ENCODE measurements around the gene OGFR. TPM values are rescaled to one million over a fixed set of nuclear protein-coding genes. Genes with fewer than 3 reads are reported as not detected.

Gene OGFR
- total RNA-seq, 2 experiments from 2014 or later, result 23.7 to 24.6 TPM

DNA sequence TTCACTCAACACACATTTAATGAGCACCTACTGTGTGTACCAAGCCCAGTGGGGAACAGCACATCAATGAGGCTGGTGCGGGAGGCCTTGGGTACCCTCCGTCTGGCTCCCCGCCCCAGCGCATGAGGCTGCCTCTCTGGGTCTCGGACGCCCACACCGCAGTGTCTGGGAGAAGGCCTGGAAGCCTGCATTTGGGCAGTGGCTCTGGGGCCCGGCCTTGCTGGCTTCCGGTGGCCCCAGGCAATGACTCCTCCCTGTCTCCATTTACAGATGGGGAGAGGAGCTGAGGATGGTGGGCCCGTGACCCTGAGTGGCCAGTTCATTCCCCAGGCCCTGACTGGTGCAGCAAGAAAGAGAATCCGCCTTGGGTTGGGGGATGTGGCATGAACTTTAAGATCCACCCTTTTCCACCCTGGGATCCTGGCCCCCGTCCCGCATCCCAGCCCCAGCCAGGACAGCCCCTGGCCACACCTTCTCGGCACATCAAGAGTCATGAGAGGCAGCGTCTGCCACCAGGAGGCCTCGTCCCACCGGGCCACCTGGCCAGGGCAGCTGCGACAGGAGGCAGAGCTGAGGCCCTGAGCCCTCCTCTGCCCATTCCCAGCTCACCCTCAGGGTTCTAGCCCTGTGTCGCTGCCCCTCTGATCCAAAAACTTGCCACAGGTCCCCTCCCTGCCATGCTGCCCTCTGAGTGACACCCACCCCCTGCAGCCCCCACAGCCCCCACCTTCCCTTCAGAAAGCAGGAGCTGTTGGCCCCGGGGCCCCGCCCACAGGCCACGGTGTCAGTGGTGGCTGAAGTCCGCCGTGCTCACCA, 25.8 kb upstream of the OGFR start:
- H3K36me3 Mint-ChIP-seq (ENCODE audit: low read depth), result no peaks in the 10 kb centered on the region
- CTCF ChIA-PET, result interaction anchor here (1.5 kb wide), 1 partner anchor 13 kb away, joined by 4 read pairs; no protein-coding TSS in a partner anchor
- peaks cover 41% of the 10 kb centered on the region for H3K4me1 Mint-ChIP-seq (ENCODE audit: low read depth)
- no peaks in the 10 kb centered on the region for H3K9me3 Mint-ChIP-seq
- H3K27ac Mint-ChIP-seq, result peak overlapping the region; percentile 50
- DNase-seq, result no peak
- no peak overlapping the region for H3K4me3 Mint-ChIP-seq
- intact Hi-C loops (cut with micrococcal nuclease), result loop anchor here (5.0 kb wide), 2 partner anchors 137 to 542 kb away; partner anchors contain the start of genes OSBPL2 and SLCO4A1
- no peaks in the 10 kb centered on the region for H3K27me3 Mint-ChIP-seq (ENCODE audit: low read depth)

DNA sequence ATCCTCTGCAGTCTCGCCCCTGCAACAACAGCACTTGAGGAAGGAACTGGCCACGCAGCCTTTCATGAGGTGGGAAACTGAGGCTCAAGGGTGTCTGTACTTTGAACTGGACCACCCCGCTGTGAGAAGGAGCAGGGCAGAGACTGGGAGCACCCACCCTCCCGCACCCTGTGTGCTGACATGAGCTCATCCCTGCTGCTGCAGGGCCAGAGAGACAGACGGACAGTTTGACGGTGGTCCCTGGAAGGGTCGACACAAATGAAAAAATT, 25.3 kb upstream of the OGFR start:
- CTCF ChIA-PET, result interaction anchor here (1.5 kb wide), 1 partner anchor 13 kb away, joined by 4 read pairs; no protein-coding TSS in a partner anchor
- no peaks in the 10 kb centered on the region for H3K9me3 Mint-ChIP-seq
- H3K4me1 Mint-ChIP-seq (ENCODE audit: low read depth), result peaks cover 37% of the 10 kb centered on the region
- DNase-seq, result no peak
- no peak overlapping the region for H3K27ac Mint-ChIP-seq
- no peaks in the 10 kb centered on the region for H3K27me3 Mint-ChIP-seq (ENCODE audit: low read depth)
- no peak overlapping the region for H3K4me3 Mint-ChIP-seq
- H3K36me3 Mint-ChIP-seq (ENCODE audit: low read depth), result no peaks in the 10 kb centered on the region
- intact Hi-C loops (cut with micrococcal nuclease), result loop anchor here (5.0 kb wide), 2 partner anchors 137 to 542 kb away; partner anchors contain the start of genes OSBPL2 and SLCO4A1

DNA sequence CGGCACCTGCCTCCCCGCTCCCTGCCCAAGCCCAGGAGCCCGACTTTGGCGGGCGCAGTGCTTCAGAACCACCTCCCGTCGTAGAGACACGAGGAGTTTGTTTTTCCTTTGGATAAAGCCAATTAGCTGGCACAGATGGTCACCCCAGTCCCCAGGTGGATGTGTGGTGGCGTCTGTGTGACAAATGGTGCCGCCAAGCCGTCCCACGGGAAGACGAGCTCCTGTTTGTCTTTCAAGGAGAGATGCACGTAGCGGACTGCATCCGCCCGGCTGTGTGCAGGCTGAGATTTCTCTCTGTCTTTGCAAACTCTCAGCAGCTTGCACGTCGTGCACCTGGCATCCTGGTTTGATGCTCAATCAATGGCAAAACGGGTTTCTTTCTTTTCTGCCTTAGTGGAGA, 24.4 kb upstream of the OGFR start:
- Mint-ChIP-seq H3K27ac (no peak overlapping the region), H3K27me3 (ENCODE audit: low read depth) (no peaks in the 10 kb centered on the region), H3K9me3 (no peaks in the 10 kb centered on the region), H3K36me3 (ENCODE audit: low read depth) (no peaks in the 10 kb centered on the region), H3K4me3 (no peak overlapping the region), H3K4me1 (ENCODE audit: low read depth) (peaks cover 28% of the 10 kb centered on the region)
- CTCF ChIA-PET, result interaction anchor here (1.5 kb wide), 1 partner anchor 12 kb away, joined by 4 read pairs; no protein-coding TSS in a partner anchor
- DNase-seq, result no peak
- intact Hi-C loops (cut with micrococcal nuclease), result no loop called here

DNA sequence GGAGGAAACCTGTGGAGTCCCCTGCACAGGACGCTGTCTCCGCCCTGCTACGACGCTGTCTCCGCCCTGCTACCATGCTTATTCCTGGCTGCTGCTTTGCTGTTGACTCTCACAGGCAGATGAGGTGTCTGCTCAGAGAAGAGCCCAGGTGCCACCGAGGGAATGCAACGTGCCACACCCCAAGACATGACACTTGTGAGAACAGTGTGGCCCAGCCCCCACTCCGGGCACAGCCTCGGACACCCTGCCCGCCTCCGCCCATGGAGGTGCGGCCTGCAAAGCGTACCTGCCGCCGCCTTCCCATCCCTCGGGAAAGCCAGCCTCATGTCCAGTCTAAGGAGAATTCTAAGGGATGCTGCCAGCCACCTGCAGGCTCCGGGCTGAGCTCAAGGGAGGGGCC, 23.9 kb upstream of the OGFR start:
- H3K4me1 Mint-ChIP-seq (ENCODE audit: low read depth), result peaks cover 23% of the 10 kb centered on the region
- no peaks in the 10 kb centered on the region for H3K27me3 Mint-ChIP-seq (ENCODE audit: low read depth)
- H3K9me3 Mint-ChIP-seq, result no peaks in the 10 kb centered on the region
- no peaks in the 10 kb centered on the region for H3K36me3 Mint-ChIP-seq (ENCODE audit: low read depth)
- no peak overlapping the region for H3K4me3 Mint-ChIP-seq
- CTCF ChIA-PET, result interaction anchor here (1.8 kb wide), 1 partner anchor 11 kb away, joined by 4 read pairs; no protein-coding TSS in a partner anchor
- intact Hi-C loops (cut with micrococcal nuclease), result no loop called here
- no peak for DNase-seq
- no peak overlapping the region for H3K27ac Mint-ChIP-seq

DNA sequence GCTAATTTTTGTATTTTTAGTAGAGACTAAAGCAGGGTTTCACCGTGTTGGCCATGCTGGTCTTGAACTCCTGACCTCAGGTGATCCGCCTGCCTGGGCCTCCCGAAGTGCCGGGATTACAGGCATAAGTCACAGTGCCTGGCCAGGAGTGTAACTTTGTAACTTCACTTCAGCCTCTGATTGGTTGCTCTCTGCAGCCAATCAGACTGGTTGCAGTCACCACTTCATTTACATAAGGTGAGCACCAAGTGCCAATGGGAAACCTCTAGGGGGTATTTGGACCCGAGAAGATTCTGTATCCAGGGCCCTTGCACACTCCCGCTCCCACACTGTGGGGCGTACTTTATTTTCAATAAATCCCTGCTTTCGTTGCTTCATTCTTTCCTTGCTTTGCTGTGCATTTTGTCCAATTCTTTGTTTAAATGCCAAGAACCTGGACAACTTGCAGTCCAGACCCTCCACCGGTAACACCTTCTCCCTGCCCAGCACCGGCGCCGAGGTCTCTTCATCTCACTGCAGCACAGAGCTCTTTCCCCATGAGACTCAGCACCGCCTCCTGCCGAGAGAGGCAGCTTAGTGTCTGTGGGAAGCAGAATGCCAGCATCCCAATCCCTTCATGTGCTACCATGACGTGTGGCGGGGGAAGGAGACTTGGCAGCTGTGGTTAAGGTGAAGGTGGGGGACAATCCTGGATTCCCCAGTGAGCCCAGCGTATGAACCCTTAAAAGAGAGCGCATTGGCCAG, 22.3 kb upstream of the OGFR start:
- no peak for DNase-seq
- CTCF ChIA-PET, result interaction anchor here (0.5 to 1.8 kb wide), 3 partner anchors 9 to 85 kb away, joined by 3 to 4 read pairs (median 4); no protein-coding TSS in a partner anchor
- H3K9me3 Mint-ChIP-seq, result no peaks in the 10 kb centered on the region
- no peak overlapping the region for H3K4me3 Mint-ChIP-seq
- H3K27ac Mint-ChIP-seq, result no peak overlapping the region
- H3K4me1 Mint-ChIP-seq (ENCODE audit: low read depth), result peaks cover 9% of the 10 kb centered on the region
- intact Hi-C loops (cut with micrococcal nuclease), result no loop called here
- H3K36me3 Mint-ChIP-seq (ENCODE audit: low read depth), result no peaks in the 10 kb centered on the region
- no peaks in the 10 kb centered on the region for H3K27me3 Mint-ChIP-seq (ENCODE audit: low read depth)

DNA sequence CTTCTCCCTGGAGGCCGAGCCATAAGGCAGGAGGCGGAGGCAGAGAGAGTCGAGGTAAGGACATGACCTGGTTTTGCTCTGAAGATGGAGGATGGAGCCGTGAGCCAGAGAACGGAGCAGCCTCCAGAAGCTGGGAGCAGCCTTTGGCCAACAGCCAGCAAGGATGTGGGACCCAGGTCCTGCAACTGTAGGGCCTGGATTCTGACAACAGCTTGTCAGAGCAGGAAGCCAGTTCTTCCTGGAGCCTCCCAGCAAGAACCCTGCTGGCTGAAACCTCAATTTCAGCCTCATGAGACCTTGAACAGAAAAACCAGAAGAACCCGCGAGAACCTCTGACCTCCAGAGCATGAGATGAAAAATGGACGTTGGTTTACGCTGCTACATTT, 21.7 kb upstream of the OGFR start:
- Mint-ChIP-seq H3K4me3 (no peak overlapping the region), H3K9me3 (no peaks in the 10 kb centered on the region), H3K27me3 (ENCODE audit: low read depth) (no peaks in the 10 kb centered on the region), H3K27ac (no peak overlapping the region), H3K4me1 (ENCODE audit: low read depth) (peaks cover 7% of the 10 kb centered on the region), H3K36me3 (ENCODE audit: low read depth) (no peaks in the 10 kb centered on the region)
- CTCF ChIA-PET, result no interaction called here
- intact Hi-C loops (cut with micrococcal nuclease), result no loop called here
- no peak for DNase-seq

DNA sequence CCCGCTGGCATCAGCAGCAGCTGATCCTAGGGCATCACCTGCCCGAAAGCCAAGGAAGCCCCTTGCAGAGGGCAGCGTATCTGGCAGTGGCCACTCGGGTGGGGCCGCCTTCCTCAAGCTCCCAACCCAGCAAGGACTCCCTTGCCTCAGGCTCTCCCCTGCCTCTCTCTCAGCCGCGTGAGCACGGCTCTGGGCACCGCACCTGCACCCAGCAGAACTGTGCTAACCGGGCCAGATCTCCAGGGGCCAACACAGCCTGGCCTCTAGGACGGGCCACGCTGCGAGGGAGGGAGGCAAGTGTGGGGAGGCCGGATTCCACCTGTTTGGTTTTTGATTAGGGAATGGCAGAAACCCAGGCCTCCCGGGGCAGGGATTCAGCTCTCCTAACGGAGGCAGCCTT, 20.1 kb upstream of the OGFR start:
- H3K9me3 Mint-ChIP-seq, result no peaks in the 10 kb centered on the region
- peaks cover 6% of the 10 kb centered on the region for H3K4me1 Mint-ChIP-seq (ENCODE audit: low read depth)
- H3K27ac Mint-ChIP-seq, result no peak overlapping the region
- H3K36me3 Mint-ChIP-seq (ENCODE audit: low read depth), result no peaks in the 10 kb centered on the region
- no peak overlapping the region for H3K4me3 Mint-ChIP-seq
- H3K27me3 Mint-ChIP-seq (ENCODE audit: low read depth), result no peaks in the 10 kb centered on the region
- DNase-seq, result no peak
- intact Hi-C loops (cut with micrococcal nuclease), result no loop called here
- CTCF ChIA-PET, result interaction anchor here (1.1 kb wide), 1 partner anchor 10 kb away, joined by 3 read pairs; no protein-coding TSS in a partner anchor

DNA sequence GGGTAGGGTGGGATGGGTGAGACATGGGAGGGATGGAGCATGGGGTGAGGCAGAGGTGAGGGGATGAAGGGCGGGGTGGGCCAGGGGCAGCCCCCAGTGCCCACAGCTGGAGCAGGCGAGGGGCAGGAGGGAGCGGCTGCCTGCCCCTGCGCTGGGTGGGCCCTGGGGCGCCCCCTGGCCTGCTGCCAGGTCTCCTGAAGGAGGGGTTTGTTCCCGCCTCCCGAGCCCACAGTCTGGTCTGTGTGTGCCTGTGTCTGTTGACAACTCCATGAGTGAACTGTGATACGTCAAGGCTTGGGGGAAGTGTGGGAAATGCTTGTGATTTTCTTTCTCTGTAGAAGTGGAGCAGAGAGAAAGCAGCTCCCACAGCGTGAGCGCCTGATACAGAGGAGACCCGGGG, 19.2 kb upstream of the OGFR start:
- DNase-seq, result no peak
- CTCF ChIA-PET, result interaction anchor here (1.1 kb wide), 1 partner anchor 9 kb away, joined by 3 read pairs; no protein-coding TSS in a partner anchor
- Mint-ChIP-seq H3K36me3 (ENCODE audit: low read depth) (no peaks in the 10 kb centered on the region), H3K27ac (no peak overlapping the region), H3K4me1 (ENCODE audit: low read depth) (peaks cover 6% of the 10 kb centered on the region), H3K4me3 (no peak overlapping the region), H3K27me3 (ENCODE audit: low read depth) (no peaks in the 10 kb centered on the region), H3K9me3 (no peaks in the 10 kb centered on the region)
- intact Hi-C loops (cut with micrococcal nuclease), result no loop called here

DNA sequence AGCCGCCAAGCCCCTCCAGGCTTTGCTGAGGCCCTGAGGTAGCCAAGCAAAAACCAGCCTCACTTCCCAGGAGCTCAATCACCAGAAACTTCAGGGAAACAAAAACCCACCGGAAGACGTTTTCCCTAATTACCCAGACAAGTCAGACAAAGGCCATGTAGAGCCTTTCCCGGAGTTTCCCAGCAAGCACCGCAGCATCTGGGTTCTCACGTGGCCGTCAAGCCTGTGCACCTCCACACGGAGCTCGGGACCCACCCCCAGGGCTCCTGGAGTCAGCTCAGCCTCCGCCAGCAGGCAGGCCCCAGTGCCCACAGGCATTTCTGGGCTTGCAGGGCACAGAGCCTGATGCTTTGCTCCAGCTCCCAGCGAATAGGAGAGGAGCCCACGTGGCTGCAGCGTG, 18.5 kb upstream of the OGFR start:
- no peaks in the 10 kb centered on the region for H3K27me3 Mint-ChIP-seq (ENCODE audit: low read depth)
- DNase-seq, result no peak
- CTCF ChIA-PET, result no interaction called here
- H3K4me3 Mint-ChIP-seq, result no peak overlapping the region
- intact Hi-C loops (cut with micrococcal nuclease), result no loop called here
- no peak overlapping the region for H3K27ac Mint-ChIP-seq
- H3K36me3 Mint-ChIP-seq (ENCODE audit: low read depth), result no peaks in the 10 kb centered on the region
- H3K4me1 Mint-ChIP-seq (ENCODE audit: low read depth), result peaks cover 7% of the 10 kb centered on the region
- H3K9me3 Mint-ChIP-seq, result no peaks in the 10 kb centered on the region

DNA sequence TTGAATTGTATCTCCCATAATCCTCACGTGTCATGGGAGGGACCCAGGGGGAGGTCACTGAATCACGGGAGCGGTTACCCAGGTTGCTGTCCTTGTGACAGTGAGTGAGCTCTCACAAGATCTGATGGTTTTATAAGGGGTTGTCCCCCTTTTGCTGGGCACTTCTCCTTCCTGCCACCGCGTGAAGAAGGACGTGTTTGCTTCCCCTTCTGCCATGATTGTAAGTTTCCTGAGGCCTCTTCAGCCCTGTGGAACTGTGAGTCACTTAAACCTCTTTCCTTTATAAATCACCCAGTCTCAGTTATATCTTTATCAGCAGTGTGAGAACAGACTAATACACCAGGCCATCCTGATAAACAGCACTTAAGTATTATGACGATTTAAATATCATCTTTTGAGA, 17.3 kb upstream of the OGFR start:
- H3K27me3 Mint-ChIP-seq (ENCODE audit: low read depth), result no peaks in the 10 kb centered on the region
- peaks cover 12% of the 10 kb centered on the region for H3K4me1 Mint-ChIP-seq (ENCODE audit: low read depth)
- intact Hi-C loops (cut with micrococcal nuclease), result no loop called here
- H3K4me3 Mint-ChIP-seq, result no peak overlapping the region
- H3K9me3 Mint-ChIP-seq, result no peaks in the 10 kb centered on the region
- DNase-seq, result no peak
- no peaks in the 10 kb centered on the region for H3K36me3 Mint-ChIP-seq (ENCODE audit: low read depth)
- CTCF ChIA-PET, result no interaction called here
- H3K27ac Mint-ChIP-seq, result no peak overlapping the region

DNA sequence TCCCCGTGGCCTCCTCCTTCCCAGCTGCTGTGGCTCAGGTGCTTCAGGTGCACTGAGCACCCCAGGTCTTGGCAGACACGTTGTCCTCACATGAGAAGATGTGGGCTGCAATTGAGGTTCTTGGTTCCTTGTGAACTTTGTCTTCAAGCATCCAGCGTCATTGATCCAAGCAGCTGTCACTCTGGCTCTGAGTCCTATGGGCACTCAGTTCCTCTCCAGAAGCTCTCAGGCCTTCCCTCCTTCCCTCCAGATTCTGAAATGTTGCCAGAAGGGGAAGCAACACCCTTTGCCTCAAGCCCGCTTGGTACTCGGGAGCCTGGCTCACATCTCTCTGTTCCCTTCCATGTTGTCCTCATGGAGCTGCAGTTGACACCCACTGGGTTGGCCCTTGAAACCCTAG, 16.8 kb upstream of the OGFR start:
- DNase-seq, result no peak
- no peak overlapping the region for H3K27ac Mint-ChIP-seq
- intact Hi-C loops (cut with micrococcal nuclease), result no loop called here
- H3K4me1 Mint-ChIP-seq (ENCODE audit: low read depth), result peaks cover 10% of the 10 kb centered on the region
- no peak overlapping the region for H3K4me3 Mint-ChIP-seq
- H3K36me3 Mint-ChIP-seq (ENCODE audit: low read depth), result no peaks in the 10 kb centered on the region
- H3K9me3 Mint-ChIP-seq, result no peaks in the 10 kb centered on the region
- H3K27me3 Mint-ChIP-seq (ENCODE audit: low read depth), result no peaks in the 10 kb centered on the region
- CTCF ChIA-PET, result no interaction called here

DNA sequence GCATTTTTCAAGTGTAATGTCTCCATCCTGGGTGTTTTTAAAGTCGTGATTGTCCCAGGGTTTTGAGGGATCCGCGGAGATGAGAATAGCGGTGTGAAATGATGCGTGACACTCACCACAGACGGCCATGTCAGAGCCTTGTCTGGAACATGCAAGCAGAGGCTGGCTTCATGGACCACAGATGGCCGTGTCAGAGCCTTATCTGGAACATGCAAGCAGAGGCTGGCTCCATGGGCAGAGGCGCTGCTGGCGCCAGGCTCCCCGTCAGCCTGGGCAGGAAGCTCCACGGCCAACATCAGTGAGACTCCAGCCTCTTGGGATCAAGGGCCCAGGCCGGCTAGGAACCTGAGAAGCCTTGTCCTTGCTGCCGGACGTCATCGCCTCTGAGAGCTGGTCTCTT, 16.0 kb upstream of the OGFR start:
- Mint-ChIP-seq H3K27me3 (ENCODE audit: low read depth) (no peaks in the 10 kb centered on the region), H3K4me3 (no peak overlapping the region), H3K36me3 (ENCODE audit: low read depth) (no peaks in the 10 kb centered on the region), H3K9me3 (no peaks in the 10 kb centered on the region), H3K4me1 (ENCODE audit: low read depth) (peaks cover 14% of the 10 kb centered on the region), H3K27ac (no peak overlapping the region)
- CTCF ChIA-PET, result interaction anchor here (0.6 kb wide), 1 partner anchor 27 kb away, joined by 3 read pairs; no protein-coding TSS in a partner anchor
- intact Hi-C loops (cut with micrococcal nuclease), result no loop called here
- DNase-seq, result no peak
